HUES48 (cell line): Measurements from ENCODE around the gene SNCAIP.
"Not testable (repeated sequence)": the region's sequence is repeated elsewhere in the genome, so short reads cannot be mapped to it uniquely, and the experiment has no call there.

Experiments used
- H3K27ac ChIP-seq: one replicate; pipeline ENCODE4 v1.7.0; 2013; ENCODE audit warnings: low read depth, low read length, inconsistent platforms
- H3K27me3 ChIP-seq: 2 replicates; pipeline ENCODE4 v1.6.1; 2013; ENCODE audit warnings: mild to moderate bottlenecking, low read length; ENCODE audit not compliant: control insufficient read depth, insufficient read depth
- H3K36me3 ChIP-seq: 2 replicates; pipeline ENCODE4 v1.6.1; 2013; ENCODE audit warnings: low read length; ENCODE audit not compliant: control insufficient read depth, insufficient read depth
- H3K4me1 ChIP-seq: 2 replicates; pipeline ENCODE4 v1.6.1; 2013; ENCODE audit warnings: mild to moderate bottlenecking, low read length; ENCODE audit not compliant: control insufficient read depth, insufficient read depth
- H3K4me3 ChIP-seq: 2 replicates; pipeline ENCODE4 v1.5.1; 2013; ENCODE audit warnings: mild to moderate bottlenecking, low read depth, low read length
- H3K9ac ChIP-seq: 2 replicates; pipeline ENCODE4 v1.6.1; 2013; ENCODE audit warnings: mild to moderate bottlenecking, low read depth, low read length, moderate library complexity
- H3K9me3 ChIP-seq: 2 replicates; pipeline ENCODE4 v1.6.1; 2013; ENCODE audit warnings: low read length; ENCODE audit not compliant: control insufficient read depth, insufficient read depth

SNCAIP gene

DNA sequence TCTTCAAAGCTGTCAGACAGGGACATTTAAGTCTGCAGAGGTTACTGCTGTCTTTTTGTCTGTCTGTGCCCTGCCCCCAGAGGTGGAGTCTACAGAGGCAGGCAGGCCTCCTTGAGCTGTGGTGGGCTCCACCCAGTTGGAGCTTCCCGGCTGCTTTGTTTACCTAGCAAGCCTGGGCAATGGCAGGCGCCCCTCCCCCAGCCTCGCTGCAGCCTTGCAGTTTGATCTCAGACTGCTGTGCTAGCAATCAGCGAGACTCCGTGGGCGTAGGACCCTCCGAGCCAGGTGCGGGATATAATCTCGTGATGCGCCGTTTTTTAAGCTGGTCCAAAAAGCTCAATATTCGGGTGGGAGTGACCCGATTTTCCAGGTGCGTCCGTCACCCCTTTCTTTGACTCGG is 70.9 kb downstream of the SNCAIP start:
- not testable (repeated sequence) for H3K4me1 ChIP-seq, H3K27ac ChIP-seq, H3K9ac ChIP-seq, H3K36me3 ChIP-seq, H3K9me3 ChIP-seq, H3K4me3 ChIP-seq, H3K27me3 ChIP-seq

DNA sequence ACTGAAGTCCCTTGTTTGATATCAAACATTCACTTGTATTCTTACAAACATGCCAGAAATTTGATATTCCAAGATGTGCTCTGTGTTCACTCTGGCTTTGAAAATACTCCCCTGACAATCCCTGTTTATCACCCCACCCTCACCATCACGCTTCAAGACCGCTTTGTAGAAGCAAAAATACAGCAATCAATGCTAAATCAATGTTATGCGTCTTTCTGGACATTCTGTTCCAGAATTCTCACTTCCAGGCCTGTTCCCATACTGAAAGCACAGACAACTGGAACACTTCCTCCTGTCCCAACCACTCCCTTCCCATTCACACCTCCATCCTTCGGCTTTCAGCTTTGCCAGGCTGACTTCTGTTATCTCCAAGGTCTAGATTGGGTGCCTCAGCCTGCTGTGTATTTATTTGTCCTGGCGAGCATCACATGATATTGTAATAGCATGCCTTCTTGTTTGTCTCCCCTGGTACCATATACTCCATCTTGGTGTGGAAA is 72.8 kb downstream of the SNCAIP start:
- Histone ChIP-seq H3K9ac (no peak overlapping the region), H3K27ac (no peak overlapping the region), H3K36me3 (no peaks in the 10 kb centered on the region), H3K4me1 (peaks cover 5% of the 10 kb centered on the region; the same call in 1 of the 2 replicates), H3K9me3 (peaks cover 3% of the 10 kb centered on the region; the same call in 1 of the 2 replicates), H3K4me3 (no peak overlapping the region), H3K27me3 (no peaks in the 10 kb centered on the region)

DNA sequence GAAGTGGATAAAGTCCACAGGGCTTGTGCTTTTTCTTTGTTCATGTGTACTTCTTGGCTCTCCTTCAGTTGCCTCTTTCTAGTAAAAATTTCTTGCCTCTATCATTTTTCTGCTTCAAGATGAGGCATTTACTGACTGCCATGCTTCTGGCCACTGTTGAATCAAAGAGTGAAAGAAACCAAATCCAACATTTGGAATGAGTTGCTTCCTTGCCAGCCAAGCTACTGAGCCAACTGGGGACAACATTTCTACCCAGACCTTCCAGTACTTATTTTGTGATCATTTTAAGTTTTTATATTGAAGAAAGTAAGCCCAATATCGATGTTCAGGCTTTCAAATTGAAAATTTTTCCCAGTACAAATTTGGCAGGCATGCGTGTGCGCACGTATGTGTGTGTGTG is 73.2 kb downstream of the SNCAIP start:
- Histone ChIP-seq H3K9ac (no peak overlapping the region), H3K27me3 (no peaks in the 10 kb centered on the region), H3K36me3 (no peaks in the 10 kb centered on the region), H3K9me3 (peaks cover 3% of the 10 kb centered on the region; the same call in 1 of the 2 replicates), H3K27ac (no peak overlapping the region), H3K4me3 (no peak overlapping the region), H3K4me1 (peaks cover 9% of the 10 kb centered on the region; the same call in 1 of the 2 replicates)

DNA sequence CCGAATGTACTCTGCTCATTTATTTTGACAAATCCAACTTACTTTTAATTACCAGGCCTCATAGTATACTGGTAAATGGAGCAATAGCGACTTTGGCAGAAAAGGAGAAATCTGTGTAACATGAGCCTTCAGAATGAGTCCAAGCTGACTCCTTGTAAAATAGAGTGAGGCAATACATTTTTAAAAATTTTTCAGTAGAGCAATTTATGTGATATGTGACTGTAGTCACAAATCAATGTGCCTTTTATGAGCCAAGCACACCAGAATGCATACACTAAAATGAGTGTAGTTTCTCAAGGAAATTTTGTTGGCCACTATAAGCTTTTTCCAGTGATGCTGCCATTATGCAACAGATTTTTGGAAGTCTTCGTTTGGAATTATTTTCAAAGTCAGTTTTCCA is 73.8 kb downstream of the SNCAIP start:
- Histone ChIP-seq H3K9ac (no peak overlapping the region), H3K4me1 (peaks cover 9% of the 10 kb centered on the region; the same call in 1 of the 2 replicates), H3K36me3 (no peaks in the 10 kb centered on the region), H3K27ac (no peak overlapping the region), H3K27me3 (no peaks in the 10 kb centered on the region), H3K4me3 (no peak overlapping the region), H3K9me3 (peaks cover 3% of the 10 kb centered on the region; the same call in 1 of the 2 replicates)

DNA sequence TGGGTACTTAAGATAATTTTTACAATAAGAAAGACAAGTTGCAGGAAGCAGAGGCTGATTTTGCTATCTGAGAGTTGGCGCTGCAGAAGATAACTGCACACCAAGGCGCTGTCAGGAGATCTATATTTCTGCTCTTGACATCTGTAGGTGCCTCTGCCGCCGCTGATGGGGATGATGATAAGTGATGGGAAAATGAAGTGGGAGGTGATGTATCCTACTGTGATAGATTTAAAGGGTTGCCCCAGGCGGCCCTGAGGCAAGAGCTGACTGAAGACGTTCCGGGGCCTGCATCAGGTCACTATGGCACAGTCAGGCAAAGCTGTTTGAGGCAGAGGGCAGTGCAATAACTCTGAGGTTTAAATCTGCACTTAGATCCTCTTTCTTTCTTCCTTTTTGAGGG is 78.1 kb downstream of the SNCAIP start:
- H3K4me1 ChIP-seq: peaks cover 9% of the 10 kb centered on the region; the same call in 1 of the 2 replicates
- H3K36me3 ChIP-seq: no peaks in the 10 kb centered on the region
- H3K27ac ChIP-seq: no peak overlapping the region
- no peak overlapping the region for H3K4me3 ChIP-seq
- no peak overlapping the region for H3K9ac ChIP-seq
- H3K27me3 ChIP-seq: no peaks in the 10 kb centered on the region
- H3K9me3 ChIP-seq: no peaks in the 10 kb centered on the region

DNA sequence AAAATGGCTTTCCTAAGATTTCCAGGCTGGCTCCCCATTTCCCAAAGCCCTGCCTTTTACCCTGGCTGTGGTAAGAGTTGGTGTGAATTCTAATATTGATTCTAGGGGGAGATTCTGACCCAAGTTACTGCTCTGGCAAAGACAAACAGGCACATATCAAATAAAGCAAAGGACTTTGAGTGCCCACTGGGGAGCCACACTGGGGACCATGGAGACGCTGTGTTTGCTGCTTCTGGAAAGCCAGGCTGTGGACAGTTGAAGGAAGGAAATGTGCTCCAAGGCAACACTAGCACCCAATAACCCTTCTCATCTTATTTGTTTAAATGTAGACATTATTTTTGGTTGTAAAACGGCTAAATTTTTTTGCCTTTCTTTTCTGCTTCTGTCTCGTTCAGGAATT is 78.7 kb downstream of the SNCAIP start:
- Histone ChIP-seq H3K27me3 (no peaks in the 10 kb centered on the region), H3K9ac (no peak overlapping the region), H3K27ac (no peak overlapping the region), H3K4me3 (no peak overlapping the region), H3K36me3 (no peaks in the 10 kb centered on the region), H3K4me1 (peaks cover 9% of the 10 kb centered on the region; the same call in 1 of the 2 replicates), H3K9me3 (no peaks in the 10 kb centered on the region)

DNA sequence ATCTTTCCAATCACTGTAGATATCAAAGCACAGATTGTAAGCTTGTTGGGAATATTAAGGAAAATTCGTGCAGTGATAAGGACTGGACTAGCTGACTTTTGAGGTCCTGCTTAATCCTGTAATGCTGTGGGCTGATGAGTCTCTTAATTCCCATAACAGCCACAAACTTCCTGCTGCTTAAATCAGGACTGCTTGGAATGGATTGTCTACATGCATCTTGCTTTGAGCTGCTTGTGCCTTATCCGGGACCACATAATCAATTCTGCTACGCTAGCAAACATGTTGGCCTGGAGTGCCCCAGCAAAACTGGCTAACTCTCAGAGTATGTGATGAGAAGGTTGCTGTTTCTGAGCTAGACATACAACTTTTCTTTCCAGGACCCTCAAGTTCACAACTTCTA is 79.6 kb downstream of the SNCAIP start:
- H3K4me1 ChIP-seq: peaks cover 9% of the 10 kb centered on the region; the same call in 1 of the 2 replicates
- H3K9ac ChIP-seq: no peak overlapping the region
- no peaks in the 10 kb centered on the region for H3K9me3 ChIP-seq
- H3K27ac ChIP-seq: no peak overlapping the region
- no peaks in the 10 kb centered on the region for H3K36me3 ChIP-seq
- no peak overlapping the region for H3K4me3 ChIP-seq
- no peaks in the 10 kb centered on the region for H3K27me3 ChIP-seq

DNA sequence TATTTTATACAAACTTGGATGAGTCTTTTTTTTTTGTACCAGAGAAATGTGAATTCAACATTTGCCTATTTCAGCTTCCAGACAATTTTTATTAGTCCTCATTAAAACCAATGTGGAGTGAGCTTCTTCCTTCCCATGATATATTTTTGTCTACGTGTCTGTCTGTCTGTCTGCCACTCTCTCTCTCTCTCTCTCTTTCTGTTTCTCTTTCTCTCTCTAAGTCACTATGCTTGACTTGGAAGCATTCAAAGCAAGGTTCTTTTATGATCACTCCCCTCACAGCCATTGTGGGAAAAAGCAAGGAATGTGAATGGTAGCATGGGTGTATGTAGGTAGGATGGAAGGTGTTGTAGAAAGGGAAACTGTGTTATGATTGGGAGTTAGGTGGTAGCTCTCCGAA is 80.2 kb downstream of the SNCAIP start:
- Histone ChIP-seq H3K27ac (no peak overlapping the region), H3K9me3 (no peaks in the 10 kb centered on the region), H3K4me1 (peaks cover 9% of the 10 kb centered on the region; the same call in 1 of the 2 replicates), H3K36me3 (no peaks in the 10 kb centered on the region), H3K9ac (no peak overlapping the region), H3K27me3 (no peaks in the 10 kb centered on the region), H3K4me3 (no peak overlapping the region)

DNA sequence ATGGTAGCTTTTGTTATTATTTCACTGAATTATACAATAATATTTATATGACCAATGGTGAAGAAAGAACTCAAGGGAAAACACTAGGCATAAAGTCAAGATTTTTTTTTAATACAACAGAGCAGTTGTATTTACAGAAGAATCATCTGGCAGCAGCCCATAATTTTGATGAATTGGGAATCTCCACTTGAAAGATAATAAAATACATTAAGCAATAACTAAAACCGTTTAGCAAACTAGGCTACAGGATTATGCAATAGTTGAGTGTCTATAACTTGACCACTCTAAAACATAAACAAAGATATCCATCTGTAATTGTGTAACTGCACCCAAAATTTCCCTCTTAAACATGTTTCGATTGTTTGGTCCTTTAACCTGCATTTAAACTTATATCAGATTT is 80.8 kb downstream of the SNCAIP start:
- H3K27me3 ChIP-seq: no peaks in the 10 kb centered on the region
- H3K9ac ChIP-seq: no peak overlapping the region
- H3K36me3 ChIP-seq: no peaks in the 10 kb centered on the region
- H3K9me3 ChIP-seq: no peaks in the 10 kb centered on the region
- no peak overlapping the region for H3K27ac ChIP-seq
- no peak overlapping the region for H3K4me3 ChIP-seq
- H3K4me1 ChIP-seq: peaks cover 9% of the 10 kb centered on the region; the same call in 1 of the 2 replicates

DNA sequence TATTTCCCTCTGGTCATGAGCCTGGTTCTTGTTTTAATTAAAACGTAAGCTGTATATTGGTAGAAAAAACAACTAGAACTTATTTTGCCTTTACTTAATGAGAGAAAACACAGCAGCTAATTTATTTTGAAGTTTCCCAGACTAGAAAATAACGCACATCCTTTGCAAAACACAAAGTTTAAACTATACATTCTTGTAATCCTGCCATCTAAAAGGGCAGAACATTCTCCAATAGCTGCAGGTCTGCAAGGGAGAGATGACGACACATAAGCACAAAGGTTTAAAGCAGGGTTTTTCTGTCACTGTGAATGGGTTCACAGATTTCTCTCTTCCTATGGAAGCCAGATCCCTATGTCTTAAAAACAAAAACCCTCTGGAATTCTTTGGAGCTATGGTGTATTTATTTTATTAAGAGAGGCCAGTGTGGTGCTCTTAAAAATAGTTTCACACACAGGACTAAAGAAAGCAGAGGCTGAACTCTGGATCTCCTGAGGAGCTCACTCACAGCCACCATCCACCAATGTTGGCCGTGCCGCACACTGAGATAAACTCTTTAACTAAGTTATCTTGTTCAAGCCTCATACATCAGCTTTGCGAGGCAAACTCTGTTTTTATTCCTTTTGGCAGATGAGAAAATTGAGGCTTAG is 82.4 kb downstream of the SNCAIP start:
- no peak overlapping the region for H3K4me3 ChIP-seq
- H3K9ac ChIP-seq: no peak overlapping the region
- H3K4me1 ChIP-seq: 0 out of 2 replicates have a peak, but pooled peaks cover 4% of the 10 kb centered on the region
- H3K27me3 ChIP-seq: no peaks in the 10 kb centered on the region
- H3K27ac ChIP-seq: no peak overlapping the region
- H3K9me3 ChIP-seq: no peaks in the 10 kb centered on the region
- no peaks in the 10 kb centered on the region for H3K36me3 ChIP-seq

DNA sequence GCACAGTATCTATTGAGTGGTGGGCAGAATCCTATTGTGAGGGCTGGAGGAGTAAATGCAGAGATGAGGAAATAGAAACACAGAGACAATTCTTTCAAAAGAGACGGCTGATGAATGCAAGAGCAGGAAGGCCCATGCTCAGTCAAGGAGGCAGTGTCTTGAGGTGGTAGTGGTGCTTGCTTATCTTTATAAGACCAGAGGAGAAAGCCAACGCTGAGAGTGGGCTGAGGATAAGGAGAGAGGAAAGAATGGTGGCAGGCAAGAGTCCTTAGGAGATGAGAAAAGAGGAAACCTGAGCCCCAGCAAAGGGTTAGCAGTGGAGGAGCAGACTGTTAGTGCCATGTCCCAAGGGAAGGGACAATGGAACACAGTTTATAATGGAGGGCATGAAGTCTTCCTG is 86.0 kb downstream of the SNCAIP start:
- Histone ChIP-seq H3K4me1 (peaks cover 10% of the 10 kb centered on the region), H3K36me3 (no peaks in the 10 kb centered on the region), H3K27me3 (no peaks in the 10 kb centered on the region), H3K27ac (no peak overlapping the region), H3K9ac (no peak overlapping the region), H3K9me3 (no peaks in the 10 kb centered on the region), H3K4me3 (no peak overlapping the region)
